Articular chondrocyte of knee joint (primary cell): Measurements from ENCODE around the gene CPSF7. TPM values are rescaled to one million over a fixed set of nuclear protein-coding genes. Genes with fewer than 3 reads are reported as not detected.

ENCODE experiments used
- small RNA-seq: library from RNA; depleted of rRNA; stranded (forward); fragments of <200 nt; gene quantifications from one replicate; pipeline ENCODE3, GENCODE V24; 2012
- total RNA-seq: library from RNA; depleted of rRNA; stranded (reverse); fragments of >200 nt; gene quantifications from 2 replicates; pipeline ENCODE4 v1.2.3, GENCODE V29; 2012

CPSF7 gene, protein sequence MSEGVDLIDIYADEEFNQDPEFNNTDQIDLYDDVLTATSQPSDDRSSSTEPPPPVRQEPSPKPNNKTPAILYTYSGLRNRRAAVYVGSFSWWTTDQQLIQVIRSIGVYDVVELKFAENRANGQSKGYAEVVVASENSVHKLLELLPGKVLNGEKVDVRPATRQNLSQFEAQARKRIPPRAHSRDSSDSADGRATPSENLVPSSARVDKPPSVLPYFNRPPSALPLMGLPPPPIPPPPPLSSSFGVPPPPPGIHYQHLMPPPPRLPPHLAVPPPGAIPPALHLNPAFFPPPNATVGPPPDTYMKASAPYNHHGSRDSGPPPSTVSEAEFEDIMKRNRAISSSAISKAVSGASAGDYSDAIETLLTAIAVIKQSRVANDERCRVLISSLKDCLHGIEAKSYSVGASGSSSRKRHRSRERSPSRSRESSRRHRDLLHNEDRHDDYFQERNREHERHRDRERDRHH
- 34.3 and 35.8 TPM in 2 replicates for total RNA-seq

DNA sequence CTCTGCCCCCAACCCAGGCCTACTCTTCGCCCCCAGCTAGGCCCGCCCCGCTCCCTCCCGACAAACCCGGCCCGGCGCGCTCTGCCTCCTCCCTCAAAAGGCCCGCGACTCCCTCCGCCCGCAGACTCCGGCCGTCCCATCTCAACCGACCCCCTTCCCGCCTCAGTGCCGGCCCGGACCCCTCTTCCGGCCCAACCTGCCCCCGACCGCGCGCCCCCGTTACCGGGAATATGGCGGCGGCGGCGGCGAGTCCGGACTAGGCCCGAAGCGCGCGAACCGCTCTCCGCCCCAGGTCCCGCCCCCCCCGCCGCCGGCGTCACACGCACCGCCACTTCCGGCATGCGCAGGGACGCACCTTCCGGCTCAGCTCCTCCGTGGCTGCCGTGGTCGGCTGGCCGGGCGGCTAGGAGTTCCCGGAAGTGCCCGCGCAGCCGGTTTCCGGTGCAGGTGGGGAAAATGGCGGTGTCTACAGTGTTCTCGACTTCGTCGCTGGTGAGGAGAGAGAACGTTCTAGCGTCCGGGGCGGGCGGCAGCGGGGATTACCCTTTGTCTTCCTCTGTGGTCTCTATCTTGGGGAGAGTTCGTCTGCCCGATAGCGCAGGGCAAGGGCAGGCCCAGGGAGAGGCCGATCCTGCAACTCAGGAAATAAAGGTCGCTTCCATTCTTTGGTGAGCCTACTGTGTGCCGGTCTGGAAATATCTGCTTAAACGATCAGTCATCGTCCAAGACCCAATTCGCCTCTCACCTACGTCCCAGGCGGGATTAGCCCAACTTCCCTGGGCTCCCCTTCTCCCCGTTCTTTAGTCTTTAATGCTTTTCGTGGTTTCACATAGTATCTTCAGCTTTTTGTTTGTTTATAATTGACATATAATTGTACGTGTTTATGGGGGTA, at the start of gene CPSF7, which contains the start of gene SDHAF2:
TSS of gene CPSF7 (minus strand) at position 285 of the 892 bp plus-strand sequence. CDS start 740 bp downstream, outside the sequence.
TSS of gene SDHAF2 (plus strand) at position 434 of the 892 bp plus-strand sequence. CDS start at position 457, 23 bp downstream.

DNA sequence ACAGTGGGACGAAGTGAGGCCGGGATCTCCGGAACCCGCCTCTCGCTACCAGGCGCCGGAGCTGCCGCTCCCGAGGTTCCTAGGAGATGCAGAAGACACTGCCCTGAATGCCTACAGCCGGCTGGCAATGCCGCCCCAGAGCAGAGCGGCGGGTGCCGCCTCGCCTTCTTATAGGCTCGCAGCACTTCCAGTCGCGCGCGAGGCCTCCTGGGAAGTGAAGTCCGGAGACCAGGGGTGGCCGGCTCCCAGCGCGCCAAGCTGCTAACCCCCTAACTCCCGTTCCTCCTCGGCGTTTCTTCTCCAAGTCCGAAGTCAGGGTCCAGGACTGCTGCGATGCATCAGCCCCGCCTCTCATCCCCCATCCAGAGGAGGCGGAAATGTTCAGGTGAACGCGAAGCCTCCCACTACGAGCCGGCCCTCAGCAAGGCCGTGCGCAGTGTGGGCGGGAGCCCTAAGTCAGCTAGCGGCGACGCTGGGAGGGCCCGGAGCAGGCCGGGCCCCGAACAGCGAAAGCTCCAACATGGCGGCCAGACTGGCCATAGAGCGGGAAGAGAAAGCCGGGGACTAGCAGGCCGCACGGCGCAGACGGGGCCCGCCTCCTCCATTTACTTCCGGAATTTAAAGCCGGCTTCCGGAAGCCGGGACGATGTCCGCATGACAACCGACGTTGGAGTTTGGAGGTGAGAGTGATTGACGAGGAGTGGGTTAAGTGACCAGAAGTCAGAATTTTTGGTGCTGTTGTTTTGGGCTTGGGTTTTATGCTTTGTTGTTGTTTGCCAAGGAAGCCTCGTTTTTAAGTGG, 67.8 kb downstream of the CPSF7 start, which contains the start of the genes CYB561A3 and TMEM138:
TSS of gene CYB561A3 (minus strand) at position 142 of the 801 bp plus-strand sequence. CDS start 5,169 bp downstream, outside the sequence.
TSS of gene TMEM138 (plus strand) at position 634 of the 801 bp plus-strand sequence. CDS start 2,017 bp downstream, outside the sequence.

Small RNAs within 50 kb of the gene (small RNA-seq; reads per million reads assigned to genes)
- gene RN7SL23P = not detected

Other genes with a start within 250 kb of the CPSF7 start
- 0.39 and 0.54 TPM in 2 replicates for gene PGA3, start 226.5 kb downstream of the CPSF7 start, total RNA-seq
- 0.13 and 0.32 TPM in 2 replicates for gene PGA4, start 207.6 kb downstream of the CPSF7 start, total RNA-seq
- not detected in 2 replicates for gene PGA5, start 188.8 kb downstream of the CPSF7 start, total RNA-seq
- 0.86 and 1.3 TPM in 2 replicates for gene VWCE, start 134.7 kb downstream of the CPSF7 start, total RNA-seq
- 231 and 232 TPM in 2 replicates for gene DDB1, start 96.9 kb downstream of the CPSF7 start, total RNA-seq
- gene TKFC, start 96.7 kb downstream of the CPSF7 start, total RNA-seq = 21.8 and 27.8 TPM in 2 replicates
- 34.0 and 37.1 TPM in 2 replicates for gene CYB561A3, start 68.1 kb downstream of the CPSF7 start, total RNA-seq
- gene TMEM138, start 67.6 kb downstream of the CPSF7 start, total RNA-seq = 22.3 and 31.6 TPM in 2 replicates
- gene TMEM216, start 37.4 kb downstream of the CPSF7 start, total RNA-seq = 9.9 and 13.7 TPM in 2 replicates
- gene SDHAF2, start 149 bp upstream of the CPSF7 start, total RNA-seq = 44.9 and 63.3 TPM in 2 replicates
- under 0.01 TPM in 1 of 2 replicates, not detected in the other for gene LRRC10B, start 78.8 kb upstream of the CPSF7 start, total RNA-seq
- 3.4 and 4.3 TPM in 2 replicates for gene SYT7, start 151.1 kb upstream of the CPSF7 start, total RNA-seq